PC-3 (cell line): Measurements from ENCODE around the gene RNLS. TPM values are rescaled to one million over a fixed set of nuclear protein-coding genes. Genes with fewer than 3 reads are reported as not detected.

Source experiments
- ATAC-seq: fragments of 200-7000 bp; cut with Tn5 transposase; 2 replicates; pipeline ENCODE4 v1.9.1; 2020; ENCODE audit warnings: mild to moderate bottlenecking, moderate library complexity
- BruUV-seq: library from RNA; stranded (reverse); fragments of 400-500 nt; replicated peaks from 2 replicates; lab custom pipeline; 2021; lab: Mats Ljungman, UMichigan
- CTCF ChIA-PET: fragments of 300-600 bp; sonication (Branson Sonifier 250); formaldehyde crosslinking; loops from one replicate; lab custom pipeline; 2022; ENCODE audit warnings: antibody characterized with exemption; lab: Charles Lee
- POLR2A ChIA-PET: fragments of 300-600 bp; sonication (Branson Sonifier 250); formaldehyde crosslinking; loops from one replicate; lab custom pipeline; 2022; ENCODE audit warnings: antibody characterized with exemption; ENCODE audit not compliant: unreplicated experiment; lab: Charles Lee
- DNase-seq: peaks from one replicate; pipeline ENCODE4 v3.0.0-alpha.2; 2015
- H2AFZ ChIP-seq: fragments of 300-600 bp; sonication (generic); 2 replicates; pipeline ENCODE4 v1.6.0; 2016; ENCODE audit warnings: antibody characterized with exemption, low read length
- H3F3A ChIP-seq: fragments of 300-600 bp; sonication (generic); one replicate; pipeline ENCODE4 v1.6.0; 2017; ENCODE audit warnings: antibody characterized with exemption, low read length, control low read depth, mild to moderate bottlenecking; ENCODE audit not compliant: unreplicated experiment
- H3K27ac ChIP-seq: fragments of 300-600 bp; sonication (generic); 2 replicates; pipeline ENCODE4 v1.5.1; 2016; ENCODE audit warnings: mild to moderate bottlenecking, low read length
- H3K27me3 ChIP-seq: fragments of 300-600 bp; sonication (generic); 2 replicates; pipeline ENCODE4 v1.6.1; 2016; ENCODE audit warnings: low read length, mixed read lengths
- H3K36me3 ChIP-seq: fragments of 300-600 bp; sonication (generic); 2 replicates; pipeline ENCODE4 v1.6.1; 2016; ENCODE audit warnings: low read depth, mixed run types, low read length, mixed read lengths
- H3K4me1 ChIP-seq: fragments of 300-600 bp; sonication (generic); 2 replicates; pipeline ENCODE4 v1.5.1; 2016; ENCODE audit warnings: low read length; ENCODE audit not compliant: insufficient read depth
- H3K4me2 ChIP-seq: fragments of 300-600 bp; sonication (generic); 2 replicates; pipeline ENCODE4 v1.6.0; 2016; ENCODE audit warnings: low read length
- H3K4me3 ChIP-seq: fragments of 300-600 bp; sonication (generic); 2 replicates; pipeline ENCODE4 v1.5.1; 2016; ENCODE audit warnings: mild to moderate bottlenecking, low read length, mixed read lengths
- H3K79me2 ChIP-seq: fragments of 300-600 bp; sonication (generic); 2 replicates; pipeline ENCODE4 v1.6.1; 2017; ENCODE audit warnings: low read length, mixed read lengths
- H3K9ac ChIP-seq: fragments of 300-600 bp; sonication (generic); 2 replicates; pipeline ENCODE4 v1.6.0; 2016; ENCODE audit warnings: mild to moderate bottlenecking, low read length
- H3K9me2 ChIP-seq: fragments of 300-600 bp; sonication (generic); replicated peaks from 2 replicates; pipeline ENCODE4 v1.6.1; 2016; ENCODE audit warnings: mixed run types, low read length, mixed read lengths
- H3K9me3 ChIP-seq: fragments of 300-600 bp; sonication (generic); 2 replicates; pipeline ENCODE4 v1.6.1; 2016; ENCODE audit warnings: low read length, mixed read lengths
- H4K20me1 ChIP-seq: fragments of 300-600 bp; sonication (generic); 2 replicates; pipeline ENCODE4 v1.6.1; 2016; ENCODE audit warnings: low read length, mixed read lengths
- EZH2 ChIP-seq: fragments of 300-600 bp; sonication (generic); IDR thresholded peaks from one replicate; pipeline ENCODE4 v1.6.1; 2017; ENCODE audit warnings: antibody characterized with exemption, mild to moderate bottlenecking, low read length; ENCODE audit not compliant: unreplicated experiment
- EZH2phosphoT487 ChIP-seq: fragments of 300-600 bp; sonication (generic); IDR thresholded peaks from 2 replicates; pipeline ENCODE4 v1.6.1; 2018; ENCODE audit warnings: mild to moderate bottlenecking, antibody characterized with exemption, low read length, borderline replicate concordance
- intact Hi-C: fragments of 100-400 bp; cut with micrococcal nuclease; formaldehyde crosslinking; loops from 2 replicates; pipeline ENCODE4 v1.9.0; 2023
- total RNA-seq: library from RNA; depleted of rRNA; stranded (reverse); fragments of >200 nt; gene quantifications from 2 replicates; pipeline ENCODE4 v1.2.3, GENCODE V29; 2014
- TF ChIP-seq, protein P1 (sequence below): fragments of 300-600 bp; sonication (generic); conservative IDR thresholded peaks from 2 replicates; pipeline ENCODE4 v1.5.1; 2017; ENCODE audit warnings: antibody characterized with exemption, low read depth, mild to moderate bottlenecking, low read length

The RNLS gene
- total RNA-seq, 1 experiment from 2014 or later, result not detected

DNA sequence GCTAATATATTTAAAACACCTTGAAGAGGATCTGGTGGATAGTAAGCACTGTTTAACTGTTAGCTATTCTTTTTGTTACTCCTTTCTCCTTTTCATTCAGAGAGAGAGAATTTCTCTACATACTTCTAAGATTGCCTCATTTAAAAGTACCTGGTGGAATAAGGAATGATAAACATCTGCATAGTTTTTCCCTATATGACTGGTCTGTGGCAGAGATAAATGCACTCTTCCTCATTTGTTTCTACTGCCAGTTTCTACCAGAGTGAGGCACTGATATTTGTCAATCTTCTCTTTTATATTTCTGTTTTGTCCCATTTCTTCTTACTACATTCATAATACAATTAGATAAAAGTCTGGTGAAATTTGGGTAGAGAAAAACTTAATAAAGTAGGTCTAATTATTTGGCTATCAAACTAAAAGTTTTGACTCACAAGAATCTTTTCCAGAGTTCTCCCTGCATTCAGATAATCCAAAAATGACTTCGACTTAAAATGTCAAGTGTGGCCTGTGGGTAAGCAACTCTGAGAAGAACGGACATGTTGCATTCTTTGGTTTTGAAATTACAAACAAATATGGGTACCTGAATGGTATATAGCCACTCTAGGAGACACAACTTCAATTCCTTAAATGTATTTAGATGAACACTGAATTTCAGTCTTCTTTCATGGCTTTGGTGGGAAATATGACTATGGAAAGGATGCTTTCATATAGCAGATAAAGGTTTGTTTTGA is 38.8 kb downstream of the RNLS start:
- no peak for ATAC-seq
- CTCF ChIA-PET, result no interaction called here
- no peaks in the 10 kb centered on the region for H3K27me3 ChIP-seq
- intact Hi-C loops, result no loop called here
- POLR2A ChIA-PET, result no interaction called here
- H3K27ac ChIP-seq, result no peak overlapping the region
- no peak overlapping the region for H2AFZ ChIP-seq
- H3K9me3 ChIP-seq, result no peaks in the 10 kb centered on the region
- H3F3A ChIP-seq, result no peaks in the 10 kb centered on the region
- no peak overlapping the region for H3K4me2 ChIP-seq
- H3K9me2 ChIP-seq, result no peaks in the 10 kb centered on the region
- no peaks in the 10 kb centered on the region for H3K36me3 ChIP-seq
- H3K4me3 ChIP-seq, result no peak overlapping the region
- no peaks in the 10 kb centered on the region for H4K20me1 ChIP-seq
- BruUV-seq, result no TSS peak
- no peak overlapping the region for H3K9ac ChIP-seq
- TF ChIP-seq, protein P1, sequence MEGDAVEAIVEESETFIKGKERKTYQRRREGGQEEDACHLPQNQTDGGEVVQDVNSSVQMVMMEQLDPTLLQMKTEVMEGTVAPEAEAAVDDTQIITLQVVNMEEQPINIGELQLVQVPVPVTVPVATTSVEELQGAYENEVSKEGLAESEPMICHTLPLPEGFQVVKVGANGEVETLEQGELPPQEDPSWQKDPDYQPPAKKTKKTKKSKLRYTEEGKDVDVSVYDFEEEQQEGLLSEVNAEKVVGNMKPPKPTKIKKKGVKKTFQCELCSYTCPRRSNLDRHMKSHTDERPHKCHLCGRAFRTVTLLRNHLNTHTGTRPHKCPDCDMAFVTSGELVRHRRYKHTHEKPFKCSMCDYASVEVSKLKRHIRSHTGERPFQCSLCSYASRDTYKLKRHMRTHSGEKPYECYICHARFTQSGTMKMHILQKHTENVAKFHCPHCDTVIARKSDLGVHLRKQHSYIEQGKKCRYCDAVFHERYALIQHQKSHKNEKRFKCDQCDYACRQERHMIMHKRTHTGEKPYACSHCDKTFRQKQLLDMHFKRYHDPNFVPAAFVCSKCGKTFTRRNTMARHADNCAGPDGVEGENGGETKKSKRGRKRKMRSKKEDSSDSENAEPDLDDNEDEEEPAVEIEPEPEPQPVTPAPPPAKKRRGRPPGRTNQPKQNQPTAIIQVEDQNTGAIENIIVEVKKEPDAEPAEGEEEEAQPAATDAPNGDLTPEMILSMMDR, result no peak
- TF ChIP-seq EZH2, result no peak
- TF ChIP-seq EZH2phosphoT487, result no peak
- H3K4me1 ChIP-seq, result no peaks in the 10 kb centered on the region
- DNase-seq, result no peak
- H3K79me2 ChIP-seq, result no peaks in the 10 kb centered on the region

DNA sequence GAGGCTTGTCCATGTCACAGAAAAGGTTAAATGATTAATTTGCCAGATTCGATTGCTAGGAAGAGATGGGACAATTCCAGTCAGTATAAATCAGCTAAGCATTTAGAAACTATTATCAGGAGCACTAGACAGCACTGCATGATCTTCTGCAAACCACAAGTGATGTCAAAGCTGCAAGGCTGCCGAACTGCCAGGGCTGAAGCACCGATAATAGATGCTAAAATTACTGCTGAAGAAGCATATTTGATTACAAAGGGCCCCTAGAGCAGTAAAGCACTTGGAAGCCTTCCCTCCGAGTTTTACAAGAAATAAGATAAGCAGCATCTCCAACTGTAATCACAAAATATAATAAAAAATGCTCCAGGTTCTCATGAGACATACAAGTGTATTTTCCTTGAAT is 40.6 kb downstream of the RNLS start:
- H3K79me2 ChIP-seq, result no peaks in the 10 kb centered on the region
- H3K4me1 ChIP-seq, result no peaks in the 10 kb centered on the region
- no peaks in the 10 kb centered on the region for H3K36me3 ChIP-seq
- TF ChIP-seq EZH2phosphoT487 (no peak), EZH2 (no peak)
- TF ChIP-seq, protein P1, result no peak
- CTCF ChIA-PET, result no interaction called here
- no peak for ATAC-seq
- no peak overlapping the region for H3K4me3 ChIP-seq
- intact Hi-C loops, result no loop called here
- H3K9ac ChIP-seq, result no peak overlapping the region
- no peaks in the 10 kb centered on the region for H4K20me1 ChIP-seq
- POLR2A ChIA-PET, result no interaction called here
- no peaks in the 10 kb centered on the region for H3K9me3 ChIP-seq
- no peak overlapping the region for H2AFZ ChIP-seq
- H3K9me2 ChIP-seq, result no peaks in the 10 kb centered on the region
- H3F3A ChIP-seq, result no peaks in the 10 kb centered on the region
- H3K27ac ChIP-seq, result no peak overlapping the region
- BruUV-seq, result no TSS peak
- DNase-seq, result no peak
- H3K27me3 ChIP-seq, result no peaks in the 10 kb centered on the region
- H3K4me2 ChIP-seq, result no peak overlapping the region

GRCh38 chr10:88541116-88541626 is 41.9 kb downstream of the RNLS start:
- Histone ChIP-seq H3K9me2 (no peaks in the 10 kb centered on the region), H2AFZ (no peak overlapping the region), H4K20me1 (no peaks in the 10 kb centered on the region), H3K4me3 (no peak overlapping the region), H3K4me1 (no peaks in the 10 kb centered on the region), H3K27ac (no peak overlapping the region), H3K9ac (no peak overlapping the region), H3K36me3 (no peaks in the 10 kb centered on the region), H3K4me2 (no peak overlapping the region), H3K79me2 (no peaks in the 10 kb centered on the region), H3K9me3 (no peaks in the 10 kb centered on the region), H3F3A (no peaks in the 10 kb centered on the region), H3K27me3 (no peaks in the 10 kb centered on the region)
- BruUV-seq, result no TSS peak
- POLR2A ChIA-PET, result no interaction called here
- DNase-seq (no peak), ATAC-seq (no peak)
- intact Hi-C loops, result no loop called here
- no peak for TF ChIP-seq EZH2
- CTCF ChIA-PET, result no interaction called here
